ENCODE data around the gene PXT1.
A peak's percentile ranks its signal among the peaks of the same experiment; 100 is the strongest.

Gene PXT1

DNA sequence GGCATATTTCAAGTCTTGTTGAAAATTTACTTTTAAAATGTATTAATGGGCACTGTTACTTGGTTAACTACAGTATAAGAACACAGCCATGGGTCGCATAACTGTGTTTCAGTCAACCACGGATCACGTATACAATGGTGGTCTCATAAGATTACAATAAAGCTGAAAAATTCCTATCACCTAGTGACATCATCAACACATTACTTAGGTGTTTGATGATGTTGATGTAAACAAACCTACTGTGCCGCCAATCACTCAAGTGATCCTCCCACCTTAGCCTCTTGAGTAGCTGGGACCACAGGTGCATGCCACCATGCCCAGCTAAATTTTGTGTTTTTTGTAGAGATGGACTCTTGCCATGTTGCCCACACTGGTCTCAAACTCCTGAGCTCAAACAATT, 38.5 kb downstream of the PXT1 start:
- Histone ChIP-seq H3K27me3 (ENCODE audit: low read depth, low read length) (peaks cover 27% of the 10 kb centered on the region), H3K36me3 (replicated peaks; ENCODE audit: low read depth, low read length) (no peaks in the 10 kb centered on the region), H3K9me3 (ENCODE audit: insufficient read depth, low read length) (no peaks in the 10 kb centered on the region), H4K20me1 (ENCODE audit: insufficient read depth, low read length) (no peaks in the 10 kb centered on the region), H3K4me1 (ENCODE audit: low read length) (peaks cover 11% of the 10 kb centered on the region), H2AFZ (ENCODE audit: low read depth, low read length) (no peak overlapping the region), H3K79me2 (ENCODE audit: low read length) (no peaks in the 10 kb centered on the region), H3K4me3 (ENCODE audit: low read length) (no peak overlapping the region), H3K9ac (ENCODE audit: low read length) (no peak overlapping the region), H3K4me2 (ENCODE audit: low read length) (no peak overlapping the region), H3K27ac (ENCODE audit: low read length) (no peak overlapping the region)
- TF ChIP-seq EZH2phosphoT487 (IDR thresholded peaks at IDR 0.05; ENCODE audit: low read depth) = no peak
- TF ChIP-seq, protein P1, sequence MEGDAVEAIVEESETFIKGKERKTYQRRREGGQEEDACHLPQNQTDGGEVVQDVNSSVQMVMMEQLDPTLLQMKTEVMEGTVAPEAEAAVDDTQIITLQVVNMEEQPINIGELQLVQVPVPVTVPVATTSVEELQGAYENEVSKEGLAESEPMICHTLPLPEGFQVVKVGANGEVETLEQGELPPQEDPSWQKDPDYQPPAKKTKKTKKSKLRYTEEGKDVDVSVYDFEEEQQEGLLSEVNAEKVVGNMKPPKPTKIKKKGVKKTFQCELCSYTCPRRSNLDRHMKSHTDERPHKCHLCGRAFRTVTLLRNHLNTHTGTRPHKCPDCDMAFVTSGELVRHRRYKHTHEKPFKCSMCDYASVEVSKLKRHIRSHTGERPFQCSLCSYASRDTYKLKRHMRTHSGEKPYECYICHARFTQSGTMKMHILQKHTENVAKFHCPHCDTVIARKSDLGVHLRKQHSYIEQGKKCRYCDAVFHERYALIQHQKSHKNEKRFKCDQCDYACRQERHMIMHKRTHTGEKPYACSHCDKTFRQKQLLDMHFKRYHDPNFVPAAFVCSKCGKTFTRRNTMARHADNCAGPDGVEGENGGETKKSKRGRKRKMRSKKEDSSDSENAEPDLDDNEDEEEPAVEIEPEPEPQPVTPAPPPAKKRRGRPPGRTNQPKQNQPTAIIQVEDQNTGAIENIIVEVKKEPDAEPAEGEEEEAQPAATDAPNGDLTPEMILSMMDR (IDR thresholded peaks at IDR 0.05; ENCODE audit: low read depth, low read length) = no peak

DNA sequence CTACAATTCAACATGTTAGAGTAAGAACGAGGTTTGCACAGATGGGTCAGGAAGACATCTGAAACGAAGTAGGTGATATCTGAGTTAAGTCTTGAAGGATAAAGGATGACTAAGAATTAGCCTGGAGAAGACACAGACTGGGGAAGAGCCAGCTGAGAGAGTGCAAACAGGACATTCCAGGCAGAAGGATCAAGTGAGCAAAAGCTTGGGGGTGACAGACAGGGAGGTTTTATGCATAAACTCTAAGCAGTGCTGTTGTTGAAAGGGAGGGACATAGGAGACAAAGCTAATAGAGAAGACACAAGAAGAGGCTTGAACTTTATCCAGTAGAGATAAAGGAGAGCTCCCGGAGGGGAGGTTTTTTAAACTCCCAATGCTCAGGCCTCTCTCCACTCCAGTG, 40.2 kb downstream of the PXT1 start:
- no peak overlapping the region for H2AFZ ChIP-seq (ENCODE audit: low read depth, low read length)
- TF ChIP-seq, protein P1 (IDR thresholded peaks at IDR 0.05; ENCODE audit: low read depth, low read length) = no peak
- no peak for TF ChIP-seq EZH2phosphoT487 (IDR thresholded peaks at IDR 0.05; ENCODE audit: low read depth)
- H3K9ac ChIP-seq (ENCODE audit: low read length) = no peak overlapping the region
- H3K36me3 ChIP-seq (replicated peaks; ENCODE audit: low read depth, low read length) = no peaks in the 10 kb centered on the region
- H3K4me1 ChIP-seq (ENCODE audit: low read length) = peaks cover 11% of the 10 kb centered on the region
- H3K4me2 ChIP-seq (ENCODE audit: low read length) = no peak overlapping the region
- peaks cover 30% of the 10 kb centered on the region for H3K27me3 ChIP-seq (ENCODE audit: low read depth, low read length)
- H3K79me2 ChIP-seq (ENCODE audit: low read length) = no peaks in the 10 kb centered on the region
- no peaks in the 10 kb centered on the region for H4K20me1 ChIP-seq (ENCODE audit: insufficient read depth, low read length)
- no peak overlapping the region for H3K27ac ChIP-seq (ENCODE audit: low read length)
- no peaks in the 10 kb centered on the region for H3K9me3 ChIP-seq (ENCODE audit: insufficient read depth, low read length)
- no peak overlapping the region for H3K4me3 ChIP-seq (ENCODE audit: low read length)

DNA sequence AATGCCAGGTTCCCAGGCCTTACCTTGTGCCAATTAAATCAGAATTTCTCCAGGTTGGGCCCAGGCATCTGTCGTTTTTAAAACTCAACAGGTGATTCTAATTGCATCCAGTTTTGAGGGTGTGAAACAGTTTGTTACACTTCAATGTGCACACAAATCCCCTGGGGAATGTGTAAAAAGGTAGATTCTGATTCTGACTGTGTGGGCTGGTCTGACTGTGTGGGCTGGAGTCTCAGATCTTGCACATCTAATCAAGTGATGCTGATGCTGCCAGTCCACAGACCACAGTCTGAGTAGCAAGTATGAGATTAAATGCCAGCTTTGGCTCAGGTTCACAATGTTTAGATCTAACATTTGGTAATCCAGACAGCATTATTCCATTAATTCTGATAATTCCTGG, 42.7 kb downstream of the PXT1 start:
- TF ChIP-seq EZH2phosphoT487 (IDR thresholded peaks at IDR 0.05; ENCODE audit: low read depth) = no peak
- TF ChIP-seq, protein P1 (IDR thresholded peaks at IDR 0.05; ENCODE audit: low read depth, low read length) = no peak
- Histone ChIP-seq H3K79me2 (ENCODE audit: low read length) (no peaks in the 10 kb centered on the region), H3K4me2 (ENCODE audit: low read length) (peak overlapping the region; percentile 7; the same call in 1 of the 2 replicates), H3K4me1 (ENCODE audit: low read length) (peaks cover 11% of the 10 kb centered on the region), H3K9ac (ENCODE audit: low read length) (no peak overlapping the region), H3K27me3 (ENCODE audit: low read depth, low read length) (peaks cover 27% of the 10 kb centered on the region), H4K20me1 (ENCODE audit: insufficient read depth, low read length) (no peaks in the 10 kb centered on the region), H3K27ac (ENCODE audit: low read length) (no peak overlapping the region), H3K4me3 (ENCODE audit: low read length) (no peak overlapping the region), H2AFZ (ENCODE audit: low read depth, low read length) (no peak overlapping the region), H3K36me3 (replicated peaks; ENCODE audit: low read depth, low read length) (no peaks in the 10 kb centered on the region), H3K9me3 (ENCODE audit: insufficient read depth, low read length) (no peaks in the 10 kb centered on the region)

DNA sequence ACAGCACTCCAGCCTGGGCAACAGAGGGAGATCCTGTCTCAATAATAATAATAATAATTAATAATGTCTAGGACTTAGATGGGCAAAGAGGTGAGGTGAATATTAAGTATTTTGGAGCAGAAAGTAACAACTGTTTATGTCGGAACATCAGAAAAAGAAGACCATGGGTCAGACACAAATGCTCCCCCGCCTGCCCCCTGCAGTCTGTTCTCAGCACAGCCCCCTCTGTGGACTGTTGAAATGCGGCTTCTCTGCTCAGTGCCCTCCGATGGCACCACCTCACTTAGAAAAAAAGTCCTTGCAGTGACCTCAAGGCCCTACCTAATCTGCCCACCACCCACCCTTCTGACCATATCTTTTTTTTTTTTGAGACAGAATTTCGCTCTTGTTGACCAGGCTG, 50.0 kb downstream of the PXT1 start:
- Histone ChIP-seq H3K4me2 (ENCODE audit: low read length) (no peak overlapping the region), H3K79me2 (ENCODE audit: low read length) (no peaks in the 10 kb centered on the region), H3K4me3 (ENCODE audit: low read length) (no peak overlapping the region), H3K9ac (ENCODE audit: low read length) (no peak overlapping the region), H3K27me3 (ENCODE audit: low read depth, low read length) (peaks cover 42% of the 10 kb centered on the region), H3K4me1 (ENCODE audit: low read length) (no peaks in the 10 kb centered on the region), H4K20me1 (ENCODE audit: insufficient read depth, low read length) (no peaks in the 10 kb centered on the region), H2AFZ (ENCODE audit: low read depth, low read length) (no peak overlapping the region), H3K36me3 (replicated peaks; ENCODE audit: low read depth, low read length) (no peaks in the 10 kb centered on the region), H3K9me3 (ENCODE audit: insufficient read depth, low read length) (no peaks in the 10 kb centered on the region), H3K27ac (ENCODE audit: low read length) (no peak overlapping the region)
- no peak for TF ChIP-seq EZH2phosphoT487 (IDR thresholded peaks at IDR 0.05; ENCODE audit: low read depth)
- TF ChIP-seq, protein P1 (IDR thresholded peaks at IDR 0.05; ENCODE audit: low read depth, low read length) = no peak
